Stimulated activated naive B cell treated with anti-CD40 and anti-IgM and Interleukin-4, amounts not matched to agents 10 μg/mL and 1 μg/mL and 100 μg/mL, for 72 hours (primary cell): ENCODE results near the gene ADAMTS12.

Experiments used
- ATAC-seq, 2 donors: fragments of 150-1000 bp; cut with Tn5 transposase; replicated peaks; 2 replicates each; pipeline ENCODE4 v1.10.0; 2021; ENCODE audit warnings: moderate library complexity in 1 of 2
- DNase-seq: peaks from one replicate; pipeline ENCODE4 v3.0.0; 2021
- H3K27ac Mint-ChIP-seq: one replicate; pipeline ENCODE4 v1.8.0; 2022; ENCODE audit warnings: mild to moderate bottlenecking, mixed read lengths
- H3K27me3 Mint-ChIP-seq, 2 donors: one replicate each; pipeline ENCODE4 v1.8.0; 2022; ENCODE audit warnings: mixed read lengths in 2 of 2
- H3K36me3 Mint-ChIP-seq, 2 donors: one replicate each; pipeline ENCODE4 v1.8.0; 2022; ENCODE audit warnings: mixed read lengths in 2 of 2, mild to moderate bottlenecking in 1 of 2
- H3K4me1 Mint-ChIP-seq, 2 donors: one replicate each; pipeline ENCODE4 v1.8.0; 2022; ENCODE audit warnings: mixed read lengths in 2 of 2, mild to moderate bottlenecking in 1 of 2
- H3K4me3 Mint-ChIP-seq, 2 donors: one replicate each; pipeline ENCODE4 v1.8.0; 2022; ENCODE audit warnings: mild to moderate bottlenecking in 2 of 2, mixed read lengths in 2 of 2, moderate library complexity in 1 of 2
- H3K9me3 Mint-ChIP-seq, 2 donors: one replicate each; pipeline ENCODE4 v1.8.0; 2022; ENCODE audit warnings: mixed read lengths in 2 of 2, mild to moderate bottlenecking in 1 of 2

ADAMTS12 gene

DNA sequence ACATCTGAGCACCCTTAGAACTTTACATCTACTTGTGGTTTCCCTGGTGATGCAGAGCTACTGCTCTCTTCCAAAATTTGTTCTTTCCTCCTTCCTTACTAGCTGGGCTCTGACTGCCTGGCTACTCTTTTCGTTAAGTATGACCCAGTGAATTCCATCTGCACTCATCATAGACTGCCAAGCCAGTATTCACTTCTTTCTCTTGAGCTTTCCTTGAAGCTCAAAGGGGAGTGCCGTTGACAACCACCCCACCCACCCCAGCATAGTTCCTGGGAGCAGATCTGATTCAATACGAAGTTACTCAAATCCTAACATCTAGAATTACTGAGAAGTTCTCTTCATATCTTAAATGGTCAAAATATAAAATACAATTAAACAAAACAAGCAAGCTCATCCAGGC lies 190.5 kb downstream of the ADAMTS12 start:
- Mint-ChIP-seq H3K9me3 (peaks cover 3 to 4% of the 10 kb centered on the region in 2 donors), H3K4me3 (no peak overlapping the region), H3K36me3 (no peaks in the 10 kb centered on the region), H3K27ac (no peak overlapping the region), H3K4me1 (no peaks in the 10 kb centered on the region), H3K27me3 (no peaks in the 10 kb centered on the region)
- ATAC-seq (no peak), DNase-seq (no peak)

GRCh38 chr5:33696411-33696810 lies 195.4 kb downstream of the ADAMTS12 start:
- Mint-ChIP-seq H3K9me3 (peaks cover 6 to 11% of the 10 kb centered on the region in 2 donors), H3K27me3 (no peaks in the 10 kb centered on the region), H3K27ac (no peak overlapping the region), H3K4me3 (no peak overlapping the region), H3K4me1 (no peaks in the 10 kb centered on the region), H3K36me3 (no peaks in the 10 kb centered on the region)
- ATAC-seq = no peak
- DNase-seq = no peak

GRCh38 chr5:33692980-33693379 lies 198.8 kb downstream of the ADAMTS12 start:
- Mint-ChIP-seq H3K9me3 (peaks cover 6 to 8% of the 10 kb centered on the region in 2 donors), H3K27ac (no peak overlapping the region), H3K36me3 (no peaks in the 10 kb centered on the region), H3K4me1 (no peaks in the 10 kb centered on the region), H3K27me3 (no peaks in the 10 kb centered on the region), H3K4me3 (no peak overlapping the region)
- ATAC-seq = no peak
- no peak for DNase-seq

- H3K4me3 Mint-ChIP-seq = no peak overlapping the region
- H3K4me1 Mint-ChIP-seq = no peaks in the 10 kb centered on the region
- H3K9me3 Mint-ChIP-seq = peaks cover 6 to 8% of the 10 kb centered on the region in 2 donors
- ATAC-seq (no peak), DNase-seq (no peak)
- H3K27ac Mint-ChIP-seq = no peak overlapping the region
- H3K36me3 Mint-ChIP-seq = no peaks in the 10 kb centered on the region
- no peaks in the 10 kb centered on the region for H3K27me3 Mint-ChIP-seq
These were observed 199.9 kb downstream of the ADAMTS12 start for GRCh38 chr5:33691856-33692255.

DNA sequence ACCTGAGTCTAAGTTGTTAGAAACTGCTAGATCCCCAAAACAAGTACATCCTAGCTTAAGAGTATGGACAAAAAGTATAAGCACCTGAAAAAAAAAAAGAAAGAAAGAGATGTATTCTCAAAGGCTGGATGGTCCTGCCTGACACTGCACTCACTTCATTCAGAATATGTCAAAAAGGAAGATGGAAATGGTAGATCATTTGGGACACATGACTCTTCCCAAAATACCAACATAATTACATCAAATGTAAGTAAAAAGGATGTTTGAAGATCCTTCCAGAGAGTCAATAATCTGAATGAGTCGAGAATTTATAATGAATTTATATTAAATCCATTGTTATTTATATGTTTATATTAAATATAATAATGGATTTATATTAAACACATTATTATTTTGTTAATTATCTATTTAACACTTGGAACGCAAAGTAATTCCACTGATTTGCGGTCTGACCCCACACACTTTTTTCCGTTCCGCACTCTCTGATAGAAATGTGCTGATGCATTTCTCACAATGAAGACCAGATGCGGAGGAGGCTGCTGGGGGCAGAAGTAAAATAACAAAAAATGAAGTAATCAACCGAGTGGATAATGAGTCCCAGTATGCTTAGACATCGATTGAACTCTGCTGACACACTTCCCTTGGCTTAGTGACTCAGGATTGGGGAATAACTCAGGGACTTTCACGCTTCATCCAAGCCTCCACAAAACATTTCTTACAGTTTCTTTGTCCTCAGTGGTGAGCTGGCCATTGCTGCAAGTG lies 201.2 kb downstream of the ADAMTS12 start:
- peaks cover 4 to 7% of the 10 kb centered on the region in 2 donors for H3K4me1 Mint-ChIP-seq
- H3K27ac Mint-ChIP-seq = no peak overlapping the region
- no peak for DNase-seq
- H3K36me3 Mint-ChIP-seq = no peaks in the 10 kb centered on the region
- H3K4me3 Mint-ChIP-seq = no peak overlapping the region
- H3K9me3 Mint-ChIP-seq = peaks cover 6 to 8% of the 10 kb centered on the region in 2 donors
- H3K27me3 Mint-ChIP-seq = no peaks in the 10 kb centered on the region
- ATAC-seq = no peak

DNA sequence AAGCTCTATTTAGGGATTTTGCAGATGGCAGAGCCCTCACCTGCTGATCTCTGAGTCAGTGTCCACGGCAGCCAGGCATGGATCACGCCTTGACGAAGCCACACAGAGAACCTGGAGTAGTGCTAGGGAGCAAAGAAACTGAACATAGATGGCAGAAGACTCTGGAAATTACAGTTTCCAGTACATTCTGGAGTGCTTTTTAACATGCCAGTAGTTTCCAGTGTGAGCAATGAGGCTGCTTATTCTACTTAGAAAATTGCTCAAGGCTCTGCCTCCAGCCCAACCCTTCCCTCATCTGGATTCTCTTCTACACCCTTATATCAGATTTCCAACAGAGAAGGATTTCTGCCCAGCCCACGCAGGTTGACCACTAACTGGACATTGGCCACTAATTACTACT lies 203.3 kb downstream of the ADAMTS12 start:
- no peaks in the 10 kb centered on the region for H3K36me3 Mint-ChIP-seq
- peaks cover 1 to 2% of the 10 kb centered on the region in 2 donors for H3K9me3 Mint-ChIP-seq
- no peaks in the 10 kb centered on the region for H3K27me3 Mint-ChIP-seq
- H3K4me1 Mint-ChIP-seq = peaks cover 4 to 7% of the 10 kb centered on the region in 2 donors
- DNase-seq (no peak), ATAC-seq (no peak)
- no peak overlapping the region for H3K4me3 Mint-ChIP-seq
- no peak overlapping the region for H3K27ac Mint-ChIP-seq

DNA sequence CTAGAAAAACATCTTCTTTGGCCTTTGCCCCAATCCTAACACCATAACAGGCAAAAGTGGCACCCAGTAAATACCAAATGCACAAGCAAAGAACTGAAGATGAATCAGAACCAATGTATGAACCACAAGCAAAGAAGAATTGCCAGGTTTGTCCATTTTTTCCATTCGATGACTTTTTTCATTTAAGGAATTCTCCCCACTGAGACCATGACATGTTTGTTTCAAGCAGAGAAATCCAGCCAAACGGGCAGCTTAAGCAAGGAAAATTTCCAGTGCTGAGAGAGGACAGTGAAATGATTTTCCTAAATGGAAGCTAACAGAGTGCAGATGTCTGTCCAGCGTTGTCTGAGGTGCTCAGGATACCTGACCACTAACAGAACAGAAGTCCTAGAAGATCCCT lies 203.7 kb downstream of the ADAMTS12 start:
- DNase-seq = no peak
- Mint-ChIP-seq H3K4me3 (no peak overlapping the region), H3K36me3 (no peaks in the 10 kb centered on the region), H3K27me3 (no peaks in the 10 kb centered on the region), H3K9me3 (no peaks in the 10 kb centered on the region), H3K4me1 (peaks cover 4 to 7% of the 10 kb centered on the region in 2 donors), H3K27ac (no peak overlapping the region)
- no peak for ATAC-seq

GRCh38 chr5:33685873-33686755 lies 205.7 kb downstream of the ADAMTS12 start:
- Mint-ChIP-seq H3K9me3 (no peaks in the 10 kb centered on the region), H3K36me3 (no peaks in the 10 kb centered on the region), H3K4me3 (no peak overlapping the region), H3K27ac (no peak overlapping the region), H3K4me1 (peaks cover 4 to 7% of the 10 kb centered on the region in 2 donors), H3K27me3 (no peaks in the 10 kb centered on the region)
- ATAC-seq = no peak
- no peak for DNase-seq

DNA sequence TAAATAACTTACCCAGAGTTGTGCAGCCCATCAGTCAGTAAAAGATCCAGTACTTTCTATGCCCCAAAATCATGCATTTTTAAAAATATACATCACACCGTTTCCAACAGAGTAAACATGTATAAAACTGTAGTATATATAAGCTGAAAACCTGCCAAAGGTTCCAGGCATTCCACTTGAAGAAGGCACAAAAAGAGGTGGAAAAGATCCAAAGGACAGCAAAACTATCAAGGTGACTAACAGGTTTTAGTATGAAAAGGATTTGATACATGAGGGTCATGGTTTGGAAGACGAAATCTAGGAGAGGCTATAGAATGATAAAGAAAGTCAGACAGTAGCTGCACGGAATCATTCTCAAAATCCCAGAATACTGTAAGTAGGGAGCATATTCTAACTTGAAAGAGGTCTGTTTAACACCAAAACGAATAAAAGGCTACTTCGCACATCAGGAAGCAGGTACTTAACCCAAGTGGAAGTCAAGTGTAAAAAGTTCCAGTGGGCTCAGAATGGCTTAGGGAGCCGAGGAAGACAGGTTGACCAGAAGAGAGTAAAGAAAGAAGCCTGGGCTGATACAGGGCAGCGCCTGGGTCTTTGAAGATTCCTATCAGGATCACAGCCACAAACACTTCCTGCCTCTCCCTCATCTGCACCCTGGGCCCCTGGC lies 207.2 kb downstream of the ADAMTS12 start:
- ATAC-seq (no peak), DNase-seq (no peak)
- Mint-ChIP-seq H3K27ac (no peak overlapping the region), H3K4me3 (no peak overlapping the region), H3K27me3 (no peaks in the 10 kb centered on the region), H3K4me1 (peaks cover 4 to 7% of the 10 kb centered on the region in 2 donors), H3K36me3 (no peaks in the 10 kb centered on the region), H3K9me3 (no peaks in the 10 kb centered on the region)

- H3K27ac Mint-ChIP-seq = no peak overlapping the region
- H3K4me1 Mint-ChIP-seq = peaks cover 0 to 6% of the 10 kb centered on the region in 2 donors
- DNase-seq = no peak
- H3K36me3 Mint-ChIP-seq = no peaks in the 10 kb centered on the region
- H3K9me3 Mint-ChIP-seq = peaks cover 5 to 6% of the 10 kb centered on the region in 2 donors
- no peak for ATAC-seq
- H3K4me3 Mint-ChIP-seq = no peak overlapping the region
- H3K27me3 Mint-ChIP-seq = no peaks in the 10 kb centered on the region
These were observed 212.0 kb downstream of the ADAMTS12 start for GRCh38 chr5:33679791-33680190.

DNA sequence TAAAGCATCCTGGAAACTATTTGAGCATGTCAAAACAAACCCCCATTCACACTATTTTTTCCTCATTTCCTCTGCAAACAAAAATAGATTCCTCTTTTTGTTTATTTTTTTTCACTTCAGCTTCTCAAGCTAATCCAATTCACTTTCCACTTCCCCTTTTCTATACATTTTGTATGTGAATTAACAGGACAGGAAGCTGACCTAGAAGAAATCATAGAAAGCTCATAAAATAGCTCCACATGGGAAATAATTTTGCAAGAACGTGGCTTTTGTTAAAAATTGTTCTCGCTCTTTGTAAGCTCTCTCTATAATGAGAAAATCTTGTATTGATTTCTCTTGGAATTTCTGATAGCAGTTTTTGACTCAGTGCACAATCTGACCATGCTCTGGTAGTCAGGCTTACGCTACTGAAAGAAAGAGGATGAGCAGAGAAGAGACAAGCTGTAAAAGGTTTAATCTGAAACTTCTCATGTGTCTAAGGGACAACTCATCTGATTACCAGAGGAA lies 215.8 kb downstream of the ADAMTS12 start:
- H3K4me1 Mint-ChIP-seq = peaks cover 0 to 6% of the 10 kb centered on the region in 2 donors
- peak overlapping the region; percentile 3 for H3K27ac Mint-ChIP-seq
- ATAC-seq (peak; percentile 68 to 84), DNase-seq (no peak)
- H3K27me3 Mint-ChIP-seq = no peaks in the 10 kb centered on the region
- peak overlapping the region in 1 of 2 donors; percentile 10 for H3K4me3 Mint-ChIP-seq
- no peaks in the 10 kb centered on the region for H3K36me3 Mint-ChIP-seq
- H3K9me3 Mint-ChIP-seq = peaks cover 5 to 6% of the 10 kb centered on the region in 2 donors

DNA sequence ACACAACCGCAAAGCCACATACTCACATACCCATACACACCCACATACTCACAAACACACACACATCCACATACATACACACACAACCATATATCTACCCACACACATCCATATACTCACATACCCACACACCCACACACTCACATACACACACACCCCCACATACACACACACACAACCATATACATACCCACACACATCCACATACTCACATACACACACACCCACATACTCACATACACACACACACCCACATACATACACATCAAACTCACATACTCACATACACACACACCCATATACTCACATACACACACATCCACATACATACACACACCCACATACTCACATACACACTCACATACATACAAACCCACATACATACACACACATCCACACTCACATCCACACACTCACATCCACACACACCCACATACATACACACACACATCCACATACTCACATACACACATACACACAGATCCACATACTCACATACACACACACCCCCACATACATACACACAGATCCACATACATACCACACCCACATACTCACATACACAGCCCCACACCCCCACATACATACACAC lies 220.0 kb downstream of the ADAMTS12 start:
- no peak for ATAC-seq
- Mint-ChIP-seq H3K27ac (no peak overlapping the region), H3K27me3 (no peaks in the 10 kb centered on the region), H3K9me3 (no peaks in the 10 kb centered on the region), H3K4me3 (no peak overlapping the region), H3K4me1 (peaks cover 0 to 4% of the 10 kb centered on the region in 2 donors), H3K36me3 (no peaks in the 10 kb centered on the region)
- DNase-seq = no peak

DNA sequence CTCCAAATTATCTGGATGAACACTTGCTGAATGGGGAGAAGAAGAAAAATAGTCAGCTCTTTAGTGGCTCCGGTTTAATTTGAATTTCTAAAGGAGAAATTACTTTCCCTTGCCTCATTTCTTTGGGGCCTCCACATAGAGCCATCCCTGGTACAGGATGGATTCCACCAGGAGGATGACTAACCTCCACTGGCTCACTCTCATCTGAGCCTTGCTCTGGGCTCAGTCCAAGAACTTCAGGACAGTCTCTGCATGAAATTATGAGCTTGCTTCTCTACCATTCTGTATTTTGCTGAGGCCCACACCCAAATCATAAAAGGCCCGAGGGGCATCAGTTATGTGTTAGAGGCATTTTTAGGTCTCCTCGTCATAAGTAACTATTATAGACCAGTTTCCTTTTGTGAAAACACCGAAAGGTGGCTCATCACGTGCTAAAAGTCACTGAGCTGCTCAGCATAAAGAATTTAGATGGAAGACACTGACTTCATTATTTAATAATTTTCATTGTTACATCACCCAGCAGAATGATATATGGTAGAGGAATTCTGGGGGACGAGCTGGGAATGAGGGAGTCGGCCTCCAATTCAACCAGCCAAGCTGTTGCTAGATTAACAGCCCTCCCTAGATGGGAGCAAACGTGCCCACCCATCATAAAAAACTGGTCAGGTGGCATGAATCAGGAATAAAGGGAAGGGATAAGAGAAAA lies 228.9 kb downstream of the ADAMTS12 start:
- ATAC-seq (no peak), DNase-seq (no peak)
- H3K27me3 Mint-ChIP-seq = no peaks in the 10 kb centered on the region
- H3K27ac Mint-ChIP-seq = no peak overlapping the region
- H3K36me3 Mint-ChIP-seq = no peaks in the 10 kb centered on the region
- H3K4me3 Mint-ChIP-seq = no peak overlapping the region
- H3K9me3 Mint-ChIP-seq = no peaks in the 10 kb centered on the region
- no peaks in the 10 kb centered on the region for H3K4me1 Mint-ChIP-seq
